IPS-18a (cell line): ENCODE data around the gene ATP5F1C.

Source experiments
- H3K27ac ChIP-seq: one replicate; pipeline ENCODE4 v1.5.1; 2013; ENCODE audit warnings: low read length
- H3K27me3 ChIP-seq: one replicate; pipeline ENCODE4 v1.6.1; 2013; ENCODE audit warnings: mild to moderate bottlenecking, low read length; ENCODE audit not compliant: control insufficient read depth, insufficient read depth
- H3K36me3 ChIP-seq: one replicate; pipeline ENCODE4 v1.6.1; 2013; ENCODE audit warnings: low read depth, low read length; ENCODE audit not compliant: control insufficient read depth
- H3K4me1 ChIP-seq: one replicate; pipeline ENCODE4 v1.6.1; 2013; ENCODE audit warnings: low read depth, low read length; ENCODE audit not compliant: control insufficient read depth
- H3K4me3 ChIP-seq: one replicate; pipeline ENCODE4 v1.5.1; 2013; ENCODE audit warnings: low read length
- H3K9ac ChIP-seq: one replicate; pipeline ENCODE4 v1.6.1; 2013; ENCODE audit warnings: mild to moderate bottlenecking, low read length, moderate library complexity
- H3K9me3 ChIP-seq: one replicate; pipeline ENCODE4 v1.6.1; 2013; ENCODE audit warnings: low read depth, low read length; ENCODE audit not compliant: control insufficient read depth

ATP5F1C gene

GRCh38 chr10:7856678-7857077, 68.7 kb downstream of the ATP5F1C start:
- Histone ChIP-seq H3K27ac (no peak overlapping the region), H3K4me3 (no peak overlapping the region), H3K27me3 (no peaks in the 10 kb centered on the region), H3K9me3 (peaks cover 6% of the 10 kb centered on the region), H3K4me1 (peaks cover 12% of the 10 kb centered on the region), H3K9ac (no peak overlapping the region), H3K36me3 (no peaks in the 10 kb centered on the region)

DNA sequence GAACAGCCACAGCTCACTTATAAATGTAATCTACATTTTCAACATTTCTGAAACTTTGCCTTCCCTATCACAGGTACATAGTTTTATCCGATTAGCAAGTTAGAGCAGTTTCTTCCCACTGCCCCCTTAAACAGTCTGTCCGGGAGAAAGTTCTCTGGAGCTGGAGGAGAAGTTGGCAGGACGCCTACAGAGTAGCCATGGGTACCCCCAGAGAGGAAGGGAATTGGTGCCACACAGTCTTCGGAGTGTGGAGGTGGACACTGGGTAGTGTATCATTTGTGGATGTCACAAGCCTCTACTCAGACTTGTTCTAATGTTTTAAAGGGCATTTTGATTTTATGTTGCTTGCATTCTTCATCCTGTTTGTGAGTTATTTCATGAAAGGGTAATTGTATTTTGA, 69.3 kb downstream of the ATP5F1C start:
- Histone ChIP-seq H3K9ac (no peak overlapping the region), H3K4me3 (no peak overlapping the region)

More for the DNA sequence above, 69.3 kb downstream of the ATP5F1C start:
- H3K4me1 ChIP-seq: peaks cover 12% of the 10 kb centered on the region
- H3K27me3 ChIP-seq: no peaks in the 10 kb centered on the region
- no peaks in the 10 kb centered on the region for H3K36me3 ChIP-seq
- H3K9me3 ChIP-seq: peaks cover 11% of the 10 kb centered on the region
- no peak overlapping the region for H3K27ac ChIP-seq
